Vagina (tissue), 2 donors: Measurements from ENCODE around the gene PLAGL2.

Experiments used
- POLR2AphosphoS5 ChIP-seq, 2 donors: sonication (generic); formaldehyde crosslinking; IDR thresholded peaks; one replicate each; pipeline ENCODE4 v1.9.0; 2017; ENCODE audit warnings: antibody characterized with exemption in 2 of 2, mild to moderate bottlenecking in 2 of 2, low read depth in 1 of 2; ENCODE audit not compliant: insufficient read depth in 1 of 2
- TF ChIP-seq, protein P1 (sequence below), 3 experiments: fragments of 450-650 bp in 2 of 3; fragments of 200-600 bp in 1 of 3; sonication (generic) in 1 of 3; IDR thresholded peaks; one replicate each; pipeline ENCODE4 v1.5.1; 2017 to 2019; ENCODE audit warnings: antibody characterized with exemption in 3 of 3, mild to moderate bottlenecking in 2 of 3, moderate library complexity in 2 of 3

DNA sequence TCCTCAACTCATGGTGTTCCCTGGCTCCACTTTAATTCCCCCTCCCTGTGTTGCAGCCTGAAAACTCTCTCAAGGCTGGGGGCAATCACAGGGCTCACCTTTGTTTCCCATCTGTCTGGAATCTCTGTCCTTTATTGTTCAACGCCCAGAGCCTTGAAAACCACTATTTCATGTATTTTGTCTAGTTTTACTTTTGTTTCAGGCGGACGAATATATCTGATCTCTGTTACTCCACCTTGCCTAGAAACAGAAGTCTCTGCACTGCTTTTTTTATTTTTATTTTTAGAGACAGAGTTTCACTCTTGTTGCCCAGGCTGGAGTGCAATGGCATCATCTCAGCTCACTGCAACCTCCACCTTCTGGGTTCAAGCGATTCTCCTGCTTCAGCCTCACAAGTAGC is 27.6 kb downstream of the PLAGL2 start:
- no peak for TF ChIP-seq POLR2AphosphoS5 (IDR thresholded peaks at IDR 0.05; ENCODE audit: insufficient read depth in 1 of 2, low read depth in 1 of 2)
- TF ChIP-seq, protein P1, sequence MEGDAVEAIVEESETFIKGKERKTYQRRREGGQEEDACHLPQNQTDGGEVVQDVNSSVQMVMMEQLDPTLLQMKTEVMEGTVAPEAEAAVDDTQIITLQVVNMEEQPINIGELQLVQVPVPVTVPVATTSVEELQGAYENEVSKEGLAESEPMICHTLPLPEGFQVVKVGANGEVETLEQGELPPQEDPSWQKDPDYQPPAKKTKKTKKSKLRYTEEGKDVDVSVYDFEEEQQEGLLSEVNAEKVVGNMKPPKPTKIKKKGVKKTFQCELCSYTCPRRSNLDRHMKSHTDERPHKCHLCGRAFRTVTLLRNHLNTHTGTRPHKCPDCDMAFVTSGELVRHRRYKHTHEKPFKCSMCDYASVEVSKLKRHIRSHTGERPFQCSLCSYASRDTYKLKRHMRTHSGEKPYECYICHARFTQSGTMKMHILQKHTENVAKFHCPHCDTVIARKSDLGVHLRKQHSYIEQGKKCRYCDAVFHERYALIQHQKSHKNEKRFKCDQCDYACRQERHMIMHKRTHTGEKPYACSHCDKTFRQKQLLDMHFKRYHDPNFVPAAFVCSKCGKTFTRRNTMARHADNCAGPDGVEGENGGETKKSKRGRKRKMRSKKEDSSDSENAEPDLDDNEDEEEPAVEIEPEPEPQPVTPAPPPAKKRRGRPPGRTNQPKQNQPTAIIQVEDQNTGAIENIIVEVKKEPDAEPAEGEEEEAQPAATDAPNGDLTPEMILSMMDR (IDR thresholded peaks at IDR 0.05): no peak
